Measurements from ENCODE around the gene TPM2. TPM values are rescaled to one million over a fixed set of nuclear protein-coding genes. Genes with fewer than 3 reads are reported as not detected.
A peak's percentile ranks its signal among the peaks of the same experiment; 100 is the strongest.

The TPM2 gene
- total and polyA plus RNA-seq, 2 experiments from 2014 or later = 645 to 1,591 TPM

GRCh38 chr9:35635730-35636129 is 54.0 kb downstream of the TPM2 start:
- no peaks in the 10 kb centered on the region for H3K36me3 ChIP-seq
- peak overlapping the region; percentile 82 for H3K27ac ChIP-seq
- H3K4me3 ChIP-seq = no peak overlapping the region
- peaks cover 9% of the 10 kb centered on the region for H3K4me1 ChIP-seq (ENCODE audit: low read depth)
- no peaks in the 10 kb centered on the region for H3K9me3 ChIP-seq (ENCODE audit: low read depth)
- TF ChIP-seq CTCF (IDR thresholded peaks at IDR 0.05; ENCODE audit: low read depth, low read length) = no peak
- DNase-seq (ENCODE audit: low read depth in 1 of 2, low spot score in 1 of 2) = no peak
- H3K27me3 ChIP-seq = no peaks in the 10 kb centered on the region

Other genes with a start within 250 kb of the TPM2 start
- 18.7 and 25.3 TPM in 2 replicates for gene RUSC2, start 199.8 kb downstream of the TPM2 start, total RNA-seq
- gene RUSC2, start 199.8 kb downstream of the TPM2 start, polyA plus RNA-seq = 13.8 and 18.7 TPM in 2 replicates
- gene TESK1, start 84.7 kb downstream of the TPM2 start, total RNA-seq = 32.4 and 42.5 TPM in 2 replicates
- gene TESK1, start 84.7 kb downstream of the TPM2 start, polyA plus RNA-seq = 30.3 and 30.8 TPM in 2 replicates
- 1.4 and 5.1 TPM in 2 replicates for gene CD72, start 71.5 kb downstream of the TPM2 start, total RNA-seq
- 2.3 and 12.3 TPM in 2 replicates for gene CD72, start 71.5 kb downstream of the TPM2 start, polyA plus RNA-seq
- not detected in 2 replicates for gene SIT1, start 39.0 kb downstream of the TPM2 start, total RNA-seq
- 0.21 and 0.46 TPM in 2 replicates for gene SIT1, start 39.0 kb downstream of the TPM2 start, polyA plus RNA-seq
- 6,299 and 17,487 TPM in 2 replicates for gene RMRP, start 31.9 kb downstream of the TPM2 start, total RNA-seq
- not detected in 2 replicates for gene RMRP, start 31.9 kb downstream of the TPM2 start, polyA plus RNA-seq
- 26.5 and 29.3 TPM in 2 replicates for gene CCDC107, start 31.6 kb downstream of the TPM2 start, total RNA-seq
- 68.5 and 75.1 TPM in 2 replicates for gene CCDC107, start 31.6 kb downstream of the TPM2 start, polyA plus RNA-seq
- gene ARHGEF39, start 24.7 kb downstream of the TPM2 start, total RNA-seq = 1.5 and 12.6 TPM in 2 replicates
- gene ARHGEF39, start 24.7 kb downstream of the TPM2 start, polyA plus RNA-seq = 5.6 and 36.9 TPM in 2 replicates
- 2.4 and 3.1 TPM in 2 replicates for gene CA9, start 16.0 kb downstream of the TPM2 start, total RNA-seq
- gene CA9, start 16.0 kb downstream of the TPM2 start, polyA plus RNA-seq = 2.6 and 4.9 TPM in 2 replicates
- gene TLN1, start 42.3 kb upstream of the TPM2 start, total RNA-seq = 172 and 178 TPM in 2 replicates
- gene TLN1, start 42.3 kb upstream of the TPM2 start, polyA plus RNA-seq = 96.0 and 98.0 TPM in 2 replicates
- gene CREB3, start 42.7 kb upstream of the TPM2 start, total RNA-seq = 45.7 and 51.5 TPM in 2 replicates
- 62.3 and 84.2 TPM in 2 replicates for gene CREB3, start 42.7 kb upstream of the TPM2 start, polyA plus RNA-seq
- gene GBA2, start 59.3 kb upstream of the TPM2 start, total RNA-seq = 132 and 157 TPM in 2 replicates
- gene GBA2, start 59.3 kb upstream of the TPM2 start, polyA plus RNA-seq = 135 and 140 TPM in 2 replicates
- 24.1 and 30.4 TPM in 2 replicates for gene RGP1, start 59.4 kb upstream of the TPM2 start, total RNA-seq
- gene RGP1, start 59.4 kb upstream of the TPM2 start, polyA plus RNA-seq = 17.9 and 21.8 TPM in 2 replicates
- gene MSMP, start 64.4 kb upstream of the TPM2 start, total RNA-seq = not detected in 2 replicates
- not detected in 2 replicates for gene MSMP, start 64.4 kb upstream of the TPM2 start, polyA plus RNA-seq
- 12.5 and 12.6 TPM in 2 replicates for gene NPR2, start 101.7 kb upstream of the TPM2 start, total RNA-seq
- 13.2 and 16.2 TPM in 2 replicates for gene NPR2, start 101.7 kb upstream of the TPM2 start, polyA plus RNA-seq
- 2.9 and 3.7 TPM in 2 replicates for gene SPAG8, start 122.3 kb upstream of the TPM2 start, total RNA-seq
- 4.2 and 6.1 TPM in 2 replicates for gene SPAG8, start 122.3 kb upstream of the TPM2 start, polyA plus RNA-seq
- 48.5 and 83.9 TPM in 2 replicates for gene HINT2, start 125.1 kb upstream of the TPM2 start, total RNA-seq
- gene HINT2, start 125.1 kb upstream of the TPM2 start, polyA plus RNA-seq = 161 and 177 TPM in 2 replicates
- gene FAM221B, start 138.8 kb upstream of the TPM2 start, total RNA-seq = not detected in 2 replicates
- gene FAM221B, start 138.8 kb upstream of the TPM2 start, polyA plus RNA-seq = 0.57 and 0.66 TPM in 2 replicates
- gene TMEM8B, start 139.3 kb upstream of the TPM2 start, total RNA-seq = 15.0 and 17.9 TPM in 2 replicates
- gene TMEM8B, start 139.3 kb upstream of the TPM2 start, polyA plus RNA-seq = 17.0 and 21.8 TPM in 2 replicates
- gene OR13J1, start 180.5 kb upstream of the TPM2 start, total RNA-seq = not detected in 2 replicates
- gene OR13J1, start 180.5 kb upstream of the TPM2 start, polyA plus RNA-seq = not detected in 2 replicates
- gene HRCT1, start 216.3 kb upstream of the TPM2 start, total RNA-seq = not detected in 2 replicates
- not detected in 2 replicates for gene HRCT1, start 216.3 kb upstream of the TPM2 start, polyA plus RNA-seq
- 0.07 and 0.09 TPM in 2 replicates for gene SPAAR, start 219.6 kb upstream of the TPM2 start, total RNA-seq
- gene SPAAR, start 219.6 kb upstream of the TPM2 start, polyA plus RNA-seq = 0.15 TPM in 1 of 2 replicates, not detected in the other